GM12891 (cell line): Measurements from ENCODE around the gene SMDT1.

Experiments used
- PAX5 ChIP-seq: IDR thresholded peaks from 2 replicates; pipeline ENCODE4 v1.6.1; 2011; ENCODE audit warnings: low read length, moderate library complexity, mild to moderate bottlenecking; ENCODE audit not compliant: insufficient read depth, severe bottlenecking
- POLR2A ChIP-seq: IDR thresholded peaks from 2 replicates; pipeline ENCODE4 v1.6.1; 2011; ENCODE audit warnings: low read depth, low read length, control low read depth
- POLR2AphosphoS5 ChIP-seq: IDR thresholded peaks from 2 replicates; pipeline ENCODE4 v1.6.1; 2011; ENCODE audit warnings: low read depth, low read length, control low read depth
- TAF1 ChIP-seq: IDR thresholded peaks from 2 replicates; pipeline ENCODE4 v1.6.1; 2011; ENCODE audit warnings: low read depth, low read length, control low read depth

DNA sequence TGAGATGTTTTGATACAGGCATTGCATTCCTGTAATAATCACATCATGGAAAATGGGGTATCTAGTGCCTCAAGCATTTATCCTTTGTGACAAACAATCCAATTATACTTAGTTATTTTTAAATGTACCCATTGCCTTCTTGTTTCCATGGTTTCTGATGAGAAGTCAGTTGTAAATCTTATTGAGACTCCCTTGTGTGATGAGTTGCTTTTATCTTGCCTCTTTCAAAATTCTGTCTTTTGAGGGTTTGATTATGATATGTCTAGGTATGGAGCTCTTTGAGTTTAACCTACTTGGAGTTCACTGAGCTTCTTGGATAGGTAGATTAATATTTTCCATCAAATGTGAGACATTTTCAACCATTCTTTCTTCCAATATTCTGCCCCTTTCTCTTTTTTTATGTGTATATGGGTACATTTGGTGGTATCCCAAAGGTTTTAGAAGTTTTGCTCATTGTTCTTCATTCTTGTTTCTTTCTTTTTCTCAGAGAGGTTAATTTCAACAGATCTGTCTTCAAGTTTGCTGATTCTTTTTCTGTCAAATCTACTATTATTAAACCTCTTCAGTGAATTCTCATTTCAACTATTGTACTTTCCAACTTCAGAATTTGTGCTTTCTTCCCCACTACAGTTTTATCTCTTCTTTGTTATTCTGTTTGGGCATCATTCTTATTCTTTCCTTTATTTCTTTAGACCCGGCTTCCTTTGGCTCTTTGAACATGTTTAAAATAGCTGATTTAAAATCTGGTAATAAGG lies 22.6 kb upstream of the SMDT1 start:
- TF ChIP-seq POLR2A (no peak), TAF1 (no peak), POLR2AphosphoS5 (no peak), PAX5 (no peak)
